GM23338 (cell line): ENCODE data around the gene PHAF1.
A peak's percentile ranks its signal among the peaks of the same experiment; 100 is the strongest.

Source experiments
- CTCF ChIP-seq, 2 experiments: fragments of 200-600 bp in 1 of 2; sonication (generic) in 1 of 2; conservative IDR thresholded peaks; 2 replicates each; pipeline versions ENCODE4 v1.5.1 to v1.6.1; 2016 to 2017; ENCODE audit warnings: antibody characterized with exemption in 2 of 2, low read depth in 2 of 2, mild to moderate bottlenecking in 2 of 2, moderate library complexity in 1 of 2
- ETS1 ChIP-seq: IDR thresholded peaks from 2 replicates; pipeline ENCODE4 v1.6.1; 2016; ENCODE audit warnings: antibody characterized with exemption
- EZH2 ChIP-seq: fragments of 200-600 bp; sonication (generic); IDR thresholded peaks from one replicate; pipeline ENCODE4 v1.8.0; 2017; ENCODE audit warnings: antibody characterized with exemption, mild to moderate bottlenecking, low read depth; ENCODE audit not compliant: unreplicated experiment
- EZH2phosphoT487 ChIP-seq: fragments of 200-600 bp; sonication (generic); IDR thresholded peaks from one replicate; pipeline ENCODE4 v1.8.1; 2018; ENCODE audit warnings: antibody characterized with exemption; ENCODE audit not compliant: unreplicated experiment
- NANOG ChIP-seq: IDR thresholded peaks from 2 replicates; pipeline ENCODE4 v1.6.1; 2016; ENCODE audit warnings: antibody characterized with exemption, borderline replicate concordance
- POLR2AphosphoS5 ChIP-seq: IDR thresholded peaks from 2 replicates; pipeline ENCODE4 v1.6.1; 2016; ENCODE audit warnings: antibody characterized with exemption, low read depth
- REST ChIP-seq: IDR thresholded peaks from one replicate; pipeline ENCODE4 v1.6.1; 2018; ENCODE audit warnings: antibody characterized with exemption; ENCODE audit not compliant: unreplicated experiment

- TF ChIP-seq CTCF (conservative IDR thresholded peaks at IDR 0.05; ENCODE audit: low read depth in 2 of 2): no peak
- TF ChIP-seq NANOG: no peak
- TF ChIP-seq POLR2AphosphoS5: no peak
- peak; percentile 19 for TF ChIP-seq EZH2phosphoT487
- peak; percentile 69 for TF ChIP-seq EZH2
- no peak for TF ChIP-seq REST
- TF ChIP-seq ETS1: no peak
Observed at GRCh38 chr16:67163164-67163998, 53.6 kb downstream of the PHAF1 start.
